H1 (cell line): ENCODE results near the gene IFT43. TPM values are rescaled to one million over a fixed set of nuclear protein-coding genes. Genes with fewer than 3 reads are reported as not detected.

Experiments used
- CTCF ChIA-PET: fragments of 300-600 bp; sonication (Branson Sonifier 250); formaldehyde crosslinking; loops from one replicate; lab custom pipeline; 2021; ENCODE audit not compliant: partially characterized antibody; lab: Charles Lee
- POLR2A ChIA-PET: fragments of 300-600 bp; sonication (Branson Sonifier 250); formaldehyde crosslinking; loops from one replicate; lab custom pipeline; 2021; ENCODE audit warnings: inconsistent platforms; ENCODE audit not compliant: partially characterized antibody; lab: Charles Lee
- DNase-seq, 2 experiments: peaks; one replicate each; pipeline versions ENCODE4 v3.0.0 to v3.0.0-alpha.2; 2010 to 2022; ENCODE audit warnings: low spot score in 2 of 2, low read depth in 1 of 2, mixed read lengths in 1 of 2
- FAIRE-seq: peaks from 2 replicates; lab custom pipeline; 2011; peaks lifted over from hg19 to GRCh38; lab: Jason Lieb, UNC
- H2AFZ ChIP-seq: 2 replicates; pipeline ENCODE4 v1.8.1; 2012; ENCODE audit warnings: low read length, inconsistent platforms
- H2AK5ac ChIP-seq: 2 replicates; pipeline ENCODE4 v1.6.1; 2013; ENCODE audit warnings: low read depth, low read length
- H2BK120ac ChIP-seq: replicated peaks from 2 replicates; pipeline ENCODE3; 2013; ENCODE audit warnings: low read depth, low read length, inconsistent platforms
- H2BK12ac ChIP-seq: 2 replicates; pipeline ENCODE4 v1.6.1; 2013; ENCODE audit warnings: low read depth, low read length
- H2BK15ac ChIP-seq: 2 replicates; pipeline ENCODE4 v1.6.1; 2013; ENCODE audit warnings: low read length
- H2BK20ac ChIP-seq: 2 replicates; pipeline ENCODE4 v1.6.1; 2013; ENCODE audit warnings: low read length
- H2BK5ac ChIP-seq: 2 replicates; pipeline ENCODE4 v1.6.1; 2013; ENCODE audit warnings: low read depth, low read length
- H3K14ac ChIP-seq: 2 replicates; pipeline ENCODE4 v1.6.1; 2013; ENCODE audit warnings: inconsistent platforms; ENCODE audit not compliant: insufficient read length
- H3K18ac ChIP-seq: 2 replicates; pipeline ENCODE4 v1.6.1; 2013; ENCODE audit warnings: low read length; ENCODE audit errors: extremely low read depth
- H3K23ac ChIP-seq: 2 replicates; pipeline ENCODE4 v1.6.1; 2013; ENCODE audit warnings: inconsistent platforms; ENCODE audit not compliant: insufficient read length
- H3K23me2 ChIP-seq: 2 replicates; pipeline ENCODE4 v1.6.1; 2013; ENCODE audit warnings: low read depth, low read length
- H3K27ac ChIP-seq: 2 replicates; pipeline ENCODE4 v1.6.1; 2011; ENCODE audit warnings: low read depth, low read length, inconsistent platforms
- H3K27me3 ChIP-seq, 4 experiments: replicated peaks in 1 of 4; 1 replicate in 1 of 4; 2 replicates in 3 of 4; pipeline versions ENCODE4 v1.6.1 to v1.8.1; 2011 to 2013; ENCODE audit warnings: low read length in 3 of 4, mild to moderate bottlenecking in 3 of 4, inconsistent platforms in 2 of 4, mixed read lengths in 2 of 4, moderate library complexity in 1 of 4; ENCODE audit not compliant: control insufficient read depth in 3 of 4, insufficient read depth in 3 of 4; ENCODE audit errors: extremely low read depth in 1 of 4
- H3K36me3 ChIP-seq, 4 experiments: 2 replicates each; pipeline versions ENCODE4 v1.6.1 to v1.8.1; 2011 to 2013; ENCODE audit warnings: mild to moderate bottlenecking in 4 of 4, low read length in 3 of 4, moderate library complexity in 2 of 4, control low read depth in 1 of 4, inconsistent platforms in 1 of 4; ENCODE audit not compliant: insufficient read depth in 4 of 4, control insufficient read depth in 2 of 4
- H3K4ac ChIP-seq: replicated peaks from 2 replicates; pipeline ENCODE3; 2013; ENCODE audit warnings: low read length, low read depth, mixed read lengths, inconsistent platforms; ENCODE audit not compliant: insufficient read length
- H3K4me1 ChIP-seq, 4 experiments: replicated peaks in 1 of 4; 1 replicate in 1 of 4; 2 replicates in 3 of 4; pipeline versions ENCODE4 v1.6.1 to v1.8.1; 2011 to 2013; ENCODE audit warnings: low read length in 3 of 4, inconsistent platforms in 2 of 4, mixed read lengths in 1 of 4; ENCODE audit not compliant: insufficient read depth in 4 of 4, control insufficient read depth in 3 of 4
- H3K4me2 ChIP-seq, 2 experiments: 2 replicates each; pipeline versions ENCODE4 v1.6.1 to v1.8.1; 2011 to 2013; ENCODE audit warnings: low read depth in 2 of 2, low read length in 2 of 2, control low read depth in 1 of 2, inconsistent platforms in 1 of 2, mild to moderate bottlenecking in 1 of 2; ENCODE audit not compliant: insufficient read depth in 1 of 2
- H3K4me3 ChIP-seq, 4 experiments: fragments of 200-600, 300-600 bp in 1 of 4; sonication (generic), shearing (Covaris generic), sonication (Bioruptor Twin) in 1 of 4; 2 replicates each; pipeline versions ENCODE4 v1.5.1 to v1.8.1; 2011 to 2016; ENCODE audit warnings: low read length in 4 of 4, low read depth in 3 of 4, control low read depth in 2 of 4, inconsistent platforms in 2 of 4, mild to moderate bottlenecking in 2 of 4, mixed read lengths in 1 of 4, moderate library complexity in 1 of 4; ENCODE audit not compliant: insufficient read depth in 2 of 4; ENCODE audit errors: extremely low read depth in 1 of 4
- H3K56ac ChIP-seq: replicated peaks from 2 replicates; pipeline ENCODE3; 2013; ENCODE audit warnings: low read depth, mild to moderate bottlenecking, mixed read lengths, low read length, inconsistent platforms; ENCODE audit not compliant: insufficient read length
- H3K79me1 ChIP-seq: 2 replicates; pipeline ENCODE4 v1.6.1; 2013; ENCODE audit warnings: low read depth, low read length, control low read depth
- H3K79me2 ChIP-seq, 2 experiments: 2 replicates each; pipeline versions ENCODE4 v1.6.1 to v1.8.1; 2012 to 2013; ENCODE audit warnings: low read length in 2 of 2, mild to moderate bottlenecking in 2 of 2, inconsistent platforms in 1 of 2; ENCODE audit not compliant: insufficient read depth in 2 of 2, control insufficient read depth in 1 of 2
- H3K9ac ChIP-seq, 4 experiments: replicated peaks in 1 of 4; 1 replicate in 1 of 4; 2 replicates in 3 of 4; pipeline versions ENCODE4 v1.6.1 to v1.8.1; 2011 to 2013; ENCODE audit warnings: low read depth in 3 of 4, low read length in 3 of 4, control low read depth in 2 of 4, mild to moderate bottlenecking in 2 of 4, moderate library complexity in 2 of 4, inconsistent platforms in 1 of 4; ENCODE audit errors: extremely low read depth in 1 of 4
- H3K9me3 ChIP-seq, 2 experiments: 2 replicates each; pipeline versions ENCODE4 v1.6.1 to v1.8.1; 2012 to 2013; ENCODE audit warnings: mild to moderate bottlenecking in 2 of 2, moderate library complexity in 2 of 2, control low read depth in 1 of 2, inconsistent platforms in 1 of 2, low read depth in 1 of 2, low read length in 1 of 2, mixed read lengths in 1 of 2; ENCODE audit not compliant: insufficient read depth in 2 of 2
- H4K20me1 ChIP-seq, 2 experiments: replicated peaks in 1 of 2; 2 replicates each; pipeline versions ENCODE3 to v1.8.1; 2011 to 2013; ENCODE audit warnings: inconsistent platforms in 2 of 2, low read length in 2 of 2, mild to moderate bottlenecking in 1 of 2; ENCODE audit not compliant: insufficient read depth in 2 of 2, control insufficient read depth in 1 of 2
- H4K5ac ChIP-seq: 2 replicates; pipeline ENCODE4 v1.6.1; 2013; ENCODE audit warnings: low read length, low read depth, mixed read lengths, inconsistent platforms; ENCODE audit not compliant: insufficient read length
- H4K8ac ChIP-seq: 2 replicates; pipeline ENCODE4 v1.8.0; 2013; ENCODE audit warnings: mild to moderate bottlenecking, moderate library complexity, low read length, inconsistent platforms; ENCODE audit not compliant: insufficient read depth; ENCODE audit errors: extremely low read depth
- H4K91ac ChIP-seq: replicated peaks from 2 replicates; pipeline ENCODE3; 2013; ENCODE audit warnings: low read length, mixed read lengths, inconsistent platforms; ENCODE audit not compliant: insufficient read length
- BACH1 ChIP-seq: IDR thresholded peaks from 2 replicates; pipeline ENCODE4 v1.6.1; 2012; ENCODE audit warnings: low read length, improper control_type of control experiment
- CBX5 ChIP-seq: fragments of 300-800, 300-1000 bp; sonication (generic); IDR thresholded peaks from 2 replicates; pipeline ENCODE4 v1.7.1; 2016; ENCODE audit warnings: antibody characterized with exemption, low read length, low read depth
- CEBPB ChIP-seq: IDR thresholded peaks from 2 replicates; pipeline ENCODE4 v1.6.1; 2012; ENCODE audit warnings: low read depth, low read length
- EP300 ChIP-seq, 2 experiments: IDR thresholded peaks; 1 replicate in 1 of 2; 2 replicates in 1 of 2; pipeline ENCODE4 v1.6.1; 2011 to 2012; ENCODE audit warnings: low read depth in 2 of 2, low read length in 2 of 2, mild to moderate bottlenecking in 2 of 2, borderline replicate concordance in 1 of 2, inconsistent platforms in 1 of 2, moderate library complexity in 1 of 2
- MAFK ChIP-seq: IDR thresholded peaks from 2 replicates; pipeline ENCODE4 v1.6.1; 2012; ENCODE audit warnings: low read depth, mild to moderate bottlenecking, improper control_type of control experiment, low read length
- TAF7 ChIP-seq: optimal IDR thresholded peaks from 2 replicates; pipeline ENCODE3; 2011; ENCODE audit warnings: low read depth, mild to moderate bottlenecking, inconsistent platforms, low read length, moderate library complexity, borderline replicate concordance
- WGBS, 2 experiments: shearing (Covaris generic) in 1 of 2; methylation state at CpG; one replicate each; pipeline versions ENCODE4 v1.1.6 to v1.1.7; 2013 to 2015; ENCODE audit warnings: low lambda C conversion rate in 2 of 2, mixed read lengths in 2 of 2, inconsistent platforms in 1 of 2, low coverage in 1 of 2, missing lambda C conversion rate in 1 of 2; ENCODE audit not compliant: insufficient replicate concordance in 2 of 2, insufficient coverage in 1 of 2, insufficient read length in 1 of 2; ENCODE audit errors: extremely low coverage in 1 of 2, missing lambda C conversion rate in 1 of 2; 5-methylcytosine and 5-hydroxymethylcytosine counted together
- polyA plus RNA-seq, 7 experiments: library from polyadenylated mRNA; depleted of rRNA in 3 of 7; stranded (reverse) in 5 of 7; unstranded in 2 of 7; fragments of >200 nt in 5 of 7; fragments of 200-250 nt in 2 of 7; gene quantifications; 1 replicate in 5 of 7; 2 replicates in 1 of 7; 4 replicates in 1 of 7; pipeline versions ENCODE4 v1.2.1 to v1.2.3, GENCODE V29; 2011 to 2013; ENCODE audit warnings: missing spikeins in 2 of 7, mixed read lengths in 2 of 7
- total RNA-seq: library from RNA; stranded (reverse); fragmentation: NEBNext Ultra II Directional; extraction: Animal tissue kit (Norgen Biotek cat#: 25700); gene quantifications from 2 replicates; pipeline ENCODE4 v1.2.1, GENCODE V29; 2021

The IFT43 gene
- total and polyA plus RNA-seq, 2 of the 8 experiments (the other 6 are each of a cell fraction or from before 2014, with no cell fraction given): 17.0 to 20.8 TPM

DNA sequence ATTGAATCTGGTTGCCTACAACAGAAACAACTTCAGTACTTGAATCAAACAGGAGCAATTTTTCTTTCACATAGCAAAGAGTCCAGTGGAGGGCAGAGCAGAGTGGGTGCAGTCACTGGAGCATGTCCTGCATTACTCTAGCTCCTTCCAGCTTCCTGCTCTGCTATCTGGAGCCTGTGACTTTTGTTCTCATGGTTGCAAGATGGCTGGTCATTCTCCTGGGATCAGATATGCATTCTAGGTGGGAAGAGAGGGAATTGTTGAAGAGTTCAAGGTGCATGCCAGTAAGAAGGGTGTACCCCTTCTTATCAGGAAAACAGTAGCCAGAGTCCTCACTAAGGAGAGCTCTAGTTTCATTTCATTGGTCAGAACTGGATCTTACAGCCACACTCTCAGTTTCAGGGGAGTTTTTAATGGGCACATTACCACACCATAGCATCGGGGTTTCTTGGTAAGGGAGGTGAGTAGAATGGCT lies 8.0 kb downstream of the IFT43 start:
- Histone ChIP-seq H3K4me3 (no peak overlapping the region), H3K36me3 (peaks cover 0 to 5% (median 2%) of the 10 kb centered on the region in 4 experiments; a peak in 6 of 8 replicates), H4K8ac (no peak overlapping the region), H3K23me2 (no peaks in the 10 kb centered on the region), H4K91ac (no peak overlapping the region), H3K18ac (no peak overlapping the region), H3K27me3 (no peaks in the 10 kb centered on the region), H2BK120ac (no peak overlapping the region), H4K5ac (no peak overlapping the region), H2AFZ (no peak overlapping the region), H3K27ac (no peak overlapping the region), H3K4me1 (no peaks in the 10 kb centered on the region), H3K23ac (no peak overlapping the region), H3K79me1 (no peaks in the 10 kb centered on the region), H3K14ac (no peak overlapping the region), H2BK12ac (no peak overlapping the region), H3K79me2 (no peaks in the 10 kb centered on the region), H3K9me3 (no peaks in the 10 kb centered on the region), H4K20me1 (no peaks in the 10 kb centered on the region), H2BK20ac (no peak overlapping the region), H2BK15ac (no peak overlapping the region), H3K4me2 (no peak overlapping the region), H2AK5ac (no peak overlapping the region), H3K4ac (no peak overlapping the region), H2BK5ac (no peak overlapping the region), H3K9ac (no peak overlapping the region), H3K56ac (no peak overlapping the region)
- TF ChIP-seq TAF7 (no peak), CBX5 (no peak), BACH1 (no peak), CEBPB (no peak), EP300 (IDR thresholded peaks at IDR 0.05; ENCODE audit: borderline replicate concordance in 1 of 2, low read depth in 2 of 2, low read length in 2 of 2) (no peak), MAFK (no peak)
- FAIRE-seq: no peak
- ChIA-PET POLR2A (interaction anchor here (0.6 kb wide), 1 partner anchor 13 kb away, joined by 3 read pairs; no protein-coding TSS in a partner anchor), CTCF (interaction anchor here (0.8 to 1.7 kb wide), 6 partner anchors 11 to 284 kb away, joined by 3 to 5 read pairs (median 4); no protein-coding TSS in a partner anchor)
- DNase-seq: no peak
- WGBS, 2 experiments: 91% methylated on average over 1 of the region's 1 CpG; no CpG with 5 or more reads in 1 of the 2 experiments
